ENCODE results near the gene PAPLN.

The PAPLN gene

DNA sequence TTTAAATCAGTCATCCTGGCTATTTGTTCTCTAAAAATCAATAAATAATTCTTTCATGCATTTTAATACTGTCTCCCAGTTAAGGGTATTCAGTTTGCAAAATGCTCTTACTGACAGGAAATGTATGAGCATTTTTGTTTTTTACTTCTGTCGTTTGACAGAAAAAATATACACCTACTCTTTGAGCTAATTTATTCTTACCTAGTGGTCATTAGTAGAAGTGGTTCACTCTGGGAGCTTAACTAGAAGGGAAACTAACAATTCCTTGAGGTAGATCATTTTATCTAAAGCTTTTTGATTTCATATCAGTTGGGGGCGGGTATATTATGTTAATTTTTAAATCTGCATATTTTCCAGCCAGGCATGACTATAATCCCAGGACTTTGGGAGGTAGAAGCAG, 33.8 kb upstream of the PAPLN start:
- no peak overlapping the region for H3K4me3 ChIP-seq (ENCODE audit: low read depth in 1 of 2, low read length in 1 of 2)
- H3K4me1 ChIP-seq (ENCODE audit: control insufficient read depth in 1 of 2, insufficient read depth in 1 of 2, low read depth in 1 of 2, low read length in 1 of 2) = no peaks in the 10 kb centered on the region
- TF ChIP-seq, protein P1, sequence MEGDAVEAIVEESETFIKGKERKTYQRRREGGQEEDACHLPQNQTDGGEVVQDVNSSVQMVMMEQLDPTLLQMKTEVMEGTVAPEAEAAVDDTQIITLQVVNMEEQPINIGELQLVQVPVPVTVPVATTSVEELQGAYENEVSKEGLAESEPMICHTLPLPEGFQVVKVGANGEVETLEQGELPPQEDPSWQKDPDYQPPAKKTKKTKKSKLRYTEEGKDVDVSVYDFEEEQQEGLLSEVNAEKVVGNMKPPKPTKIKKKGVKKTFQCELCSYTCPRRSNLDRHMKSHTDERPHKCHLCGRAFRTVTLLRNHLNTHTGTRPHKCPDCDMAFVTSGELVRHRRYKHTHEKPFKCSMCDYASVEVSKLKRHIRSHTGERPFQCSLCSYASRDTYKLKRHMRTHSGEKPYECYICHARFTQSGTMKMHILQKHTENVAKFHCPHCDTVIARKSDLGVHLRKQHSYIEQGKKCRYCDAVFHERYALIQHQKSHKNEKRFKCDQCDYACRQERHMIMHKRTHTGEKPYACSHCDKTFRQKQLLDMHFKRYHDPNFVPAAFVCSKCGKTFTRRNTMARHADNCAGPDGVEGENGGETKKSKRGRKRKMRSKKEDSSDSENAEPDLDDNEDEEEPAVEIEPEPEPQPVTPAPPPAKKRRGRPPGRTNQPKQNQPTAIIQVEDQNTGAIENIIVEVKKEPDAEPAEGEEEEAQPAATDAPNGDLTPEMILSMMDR (IDR thresholded peaks at IDR 0.05) = no peak
- peaks cover 99% of the 10 kb centered on the region for H3K36me3 ChIP-seq
- H3K9me3 ChIP-seq = no peaks in the 10 kb centered on the region
- no peak overlapping the region for H3K27ac ChIP-seq
- no peaks in the 10 kb centered on the region for H3K27me3 ChIP-seq

DNA sequence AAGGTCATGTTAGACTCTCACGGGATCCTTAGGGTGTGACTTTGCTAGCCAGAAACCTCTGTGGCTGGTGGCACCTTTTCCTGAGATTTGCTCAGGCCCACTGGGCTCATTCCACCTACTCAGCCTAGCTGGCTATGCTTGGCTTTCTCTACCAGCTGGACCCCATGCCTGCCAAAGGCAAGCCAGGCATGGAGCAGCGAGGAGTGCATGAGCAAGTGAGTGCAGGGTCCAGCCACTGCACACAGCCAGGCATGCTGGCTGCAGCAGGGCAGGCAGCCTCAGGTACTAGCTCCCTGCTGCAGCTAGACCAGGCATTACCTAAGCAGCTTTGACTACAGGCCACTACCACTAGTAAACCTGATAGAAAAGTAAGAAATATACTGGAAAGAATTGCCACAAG, 29.7 kb upstream of the PAPLN start:
- H3K27ac ChIP-seq = no peak overlapping the region
- H3K9me3 ChIP-seq = no peaks in the 10 kb centered on the region
- H3K27me3 ChIP-seq = no peaks in the 10 kb centered on the region
- H3K36me3 ChIP-seq = peaks cover 100% of the 10 kb centered on the region
- TF ChIP-seq, protein P1 (IDR thresholded peaks at IDR 0.05) = no peak
- no peaks in the 10 kb centered on the region for H3K4me1 ChIP-seq (ENCODE audit: control insufficient read depth in 1 of 2, insufficient read depth in 1 of 2, low read depth in 1 of 2, low read length in 1 of 2)
- H3K4me3 ChIP-seq (ENCODE audit: low read depth in 1 of 2, low read length in 1 of 2) = no peak overlapping the region

DNA sequence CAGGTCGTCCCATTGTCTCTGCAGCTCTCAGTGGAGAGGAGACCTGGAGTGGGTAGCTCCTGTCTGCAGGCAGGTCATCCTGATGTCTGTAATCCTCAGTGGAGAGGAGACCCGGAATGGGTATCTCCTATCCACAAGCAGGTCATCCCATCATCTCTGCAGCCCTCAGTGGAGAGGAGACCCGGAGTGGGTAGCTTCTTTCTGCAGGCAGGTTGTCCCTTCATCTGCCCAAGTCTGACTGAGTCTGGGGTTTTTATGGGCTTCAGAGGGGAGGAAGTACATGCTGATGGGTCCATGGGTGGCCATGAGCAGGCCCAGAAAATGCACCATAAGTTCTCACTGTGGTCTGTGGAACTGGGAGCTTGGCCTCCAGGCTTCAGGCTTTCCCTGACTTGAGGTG, 28.9 kb upstream of the PAPLN start:
- Histone ChIP-seq H3K4me1 (ENCODE audit: control insufficient read depth in 1 of 2, insufficient read depth in 1 of 2, low read depth in 1 of 2, low read length in 1 of 2) (no peaks in the 10 kb centered on the region), H3K4me3 (ENCODE audit: low read depth in 1 of 2, low read length in 1 of 2) (no peak overlapping the region), H3K9me3 (no peaks in the 10 kb centered on the region), H3K27me3 (no peaks in the 10 kb centered on the region), H3K27ac (no peak overlapping the region), H3K36me3 (peaks cover 100% of the 10 kb centered on the region)
- TF ChIP-seq, protein P1 (IDR thresholded peaks at IDR 0.05) = no peak

DNA sequence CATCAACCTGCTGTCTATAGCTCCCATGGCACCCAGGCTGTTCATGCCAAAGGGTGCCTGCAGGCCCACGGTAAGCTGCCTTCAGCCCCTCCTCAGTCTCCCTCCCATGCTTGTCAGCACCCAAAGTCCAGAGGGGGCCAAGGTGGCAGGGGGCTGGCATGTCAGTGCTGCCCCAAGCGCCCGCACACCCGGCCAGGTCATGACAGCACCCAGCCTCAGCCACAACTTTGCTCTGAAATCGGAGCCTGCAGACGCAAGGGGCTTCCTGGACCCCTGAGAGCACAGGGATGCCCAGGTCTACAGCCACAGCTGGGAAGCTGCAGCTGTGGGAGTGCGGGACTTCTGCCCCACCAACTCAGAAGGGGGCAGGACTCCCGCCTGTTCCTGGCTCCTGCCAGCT, 28.5 kb upstream of the PAPLN start:
- Histone ChIP-seq H3K4me3 (ENCODE audit: low read depth in 1 of 2, low read length in 1 of 2) (no peak overlapping the region), H3K27ac (no peak overlapping the region), H3K36me3 (peaks cover 100% of the 10 kb centered on the region), H3K9me3 (no peaks in the 10 kb centered on the region), H3K27me3 (no peaks in the 10 kb centered on the region), H3K4me1 (ENCODE audit: control insufficient read depth in 1 of 2, insufficient read depth in 1 of 2, low read depth in 1 of 2, low read length in 1 of 2) (no peaks in the 10 kb centered on the region)
- TF ChIP-seq, protein P1 (IDR thresholded peaks at IDR 0.05) = no peak

DNA sequence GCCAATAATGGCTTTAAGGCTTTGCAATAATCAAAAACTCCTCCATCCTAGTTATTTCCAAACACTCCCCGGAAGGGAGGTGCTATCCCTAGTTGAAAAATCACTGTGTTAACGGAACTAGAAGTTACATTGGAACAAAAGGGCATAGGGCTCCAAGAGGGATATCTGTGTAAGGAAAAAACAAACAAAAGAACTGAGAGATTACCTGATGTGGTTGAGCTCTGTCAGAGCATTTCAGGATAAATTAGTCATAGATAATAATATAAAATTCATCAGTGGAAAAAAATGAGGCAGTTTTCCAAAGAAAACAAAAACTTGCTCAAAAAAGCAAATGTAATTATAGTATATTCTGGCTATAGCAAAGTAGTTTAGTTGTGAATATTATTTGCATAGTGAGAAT, 27.4 kb upstream of the PAPLN start:
- H3K27ac ChIP-seq = no peak overlapping the region
- TF ChIP-seq, protein P1 (IDR thresholded peaks at IDR 0.05) = no peak

More for the DNA sequence above, 27.4 kb upstream of the PAPLN start:
- Histone ChIP-seq H3K4me3 (ENCODE audit: low read depth in 1 of 2, low read length in 1 of 2) (no peak overlapping the region), H3K27me3 (no peaks in the 10 kb centered on the region), H3K36me3 (peaks cover 100% of the 10 kb centered on the region), H3K9me3 (no peaks in the 10 kb centered on the region), H3K4me1 (ENCODE audit: control insufficient read depth in 1 of 2, insufficient read depth in 1 of 2, low read depth in 1 of 2, low read length in 1 of 2) (no peaks in the 10 kb centered on the region)
